SK-N-SH treated with all-trans-retinoic acid at 6 μM for 48 hours (cell line): ENCODE results near the gene MSN.

Experiments used
- ATAC-seq: fragments of 200-7000 bp; cut with Tn5 transposase; 3 replicates; pipeline ENCODE4 v1.9.1; 2020; ENCODE audit warnings: mild to moderate bottlenecking, moderate library complexity
- BACH2 ChIP-seq: fragments of 250-450 bp; sonication (Bioruptor Pico); IDR thresholded peaks from 2 replicates; pipeline ENCODE4 v1.9.0; 2021; ENCODE audit warnings: mild to moderate bottlenecking, borderline replicate concordance
- CREB5 ChIP-seq: fragments of 250-450 bp; sonication (Bioruptor Pico); IDR thresholded peaks from 2 replicates; pipeline ENCODE4 v1.5.1; 2020; ENCODE audit warnings: low read depth, mild to moderate bottlenecking, moderate library complexity
- CSDC2 ChIP-seq: fragments of 250-450 bp; sonication (Bioruptor Pico); IDR thresholded peaks from 2 replicates; pipeline ENCODE4 v1.5.0; 2020; ENCODE audit warnings: mild to moderate bottlenecking, moderate library complexity
- ESRRG ChIP-seq: fragments of 250-450 bp; sonication (Bioruptor Pico); IDR thresholded peaks from 2 replicates; pipeline ENCODE4 v1.6.1; 2021; ENCODE audit warnings: mild to moderate bottlenecking
- GLIS3 ChIP-seq: fragments of 250-450 bp; sonication (Bioruptor Pico); IDR thresholded peaks from 2 replicates; pipeline ENCODE4 v1.5.0; 2020; ENCODE audit warnings: mild to moderate bottlenecking, moderate library complexity
- ISL1 ChIP-seq: fragments of 250-450 bp; sonication (Bioruptor Pico); IDR thresholded peaks from 2 replicates; pipeline ENCODE4 v2.1.2; 2022; ENCODE audit warnings: mild to moderate bottlenecking, moderate library complexity
- OSR1 ChIP-seq: fragments of 250-450 bp; sonication (Bioruptor Pico); IDR thresholded peaks from 2 replicates; pipeline ENCODE4 v1.8.0; 2022; ENCODE audit warnings: moderate library complexity, mild to moderate bottlenecking, inconsistent platforms
- PPARA ChIP-seq: fragments of 250-450 bp; sonication (Bioruptor Pico); IDR thresholded peaks from 2 replicates; pipeline ENCODE4 v1.5.0; 2020; ENCODE audit warnings: mild to moderate bottlenecking, borderline replicate concordance
- RARB ChIP-seq: fragments of 250-450 bp; sonication (Bioruptor Pico); IDR thresholded peaks from 2 replicates; pipeline ENCODE4 v1.8.0; 2021; ENCODE audit warnings: mild to moderate bottlenecking, moderate library complexity
- SNAI2 ChIP-seq: fragments of 250-450 bp; sonication (Bioruptor Pico); IDR thresholded peaks from 2 replicates; pipeline ENCODE4 v1.5.0; 2020; ENCODE audit warnings: mild to moderate bottlenecking, moderate library complexity
- TCF4 ChIP-seq: fragments of 250-450 bp; sonication (Bioruptor Pico); IDR thresholded peaks from 2 replicates; pipeline ENCODE4 v1.8.0; 2021; ENCODE audit warnings: mild to moderate bottlenecking, moderate library complexity, borderline replicate concordance
- TSHZ2 ChIP-seq: fragments of 250-450 bp; sonication (Bioruptor Pico); IDR thresholded peaks from 2 replicates; pipeline ENCODE4 v1.5.0; 2020; ENCODE audit warnings: mild to moderate bottlenecking, moderate library complexity
- ZC3H10 ChIP-seq: fragments of 250-450 bp; sonication (Bioruptor Pico); IDR thresholded peaks from 2 replicates; pipeline ENCODE4 v1.5.1; 2021; ENCODE audit warnings: mild to moderate bottlenecking, moderate library complexity
- ZNF565 ChIP-seq: fragments of 450-650 bp; formaldehyde crosslinking; conservative IDR thresholded peaks from 2 replicates; pipeline ENCODE4 v1.5.0; 2020; ENCODE audit warnings: low read depth, mild to moderate bottlenecking, moderate library complexity
- ZNF70 ChIP-seq: fragments of 450-650 bp; formaldehyde crosslinking; IDR thresholded peaks from 2 replicates; pipeline ENCODE4 v1.5.0; 2020; ENCODE audit warnings: mild to moderate bottlenecking, moderate library complexity
- ZNF8 ChIP-seq: fragments of 450-650 bp; formaldehyde crosslinking; IDR thresholded peaks from 2 replicates; pipeline ENCODE4 v1.5.0; 2020; ENCODE audit warnings: mild to moderate bottlenecking, moderate library complexity
- TF ChIP-seq, protein P1 (sequence below): fragments of 250-450 bp; sonication (Bioruptor Pico); IDR thresholded peaks from 2 replicates; pipeline ENCODE4 v1.5.1; 2021; ENCODE audit warnings: mild to moderate bottlenecking, moderate library complexity
- TF ChIP-seq, protein P2 (sequence below): fragments of 250-450 bp; sonication (Bioruptor Pico); IDR thresholded peaks from 2 replicates; pipeline ENCODE4 v1.8.0; 2020; ENCODE audit warnings: mild to moderate bottlenecking, moderate library complexity, borderline replicate concordance
- TF ChIP-seq, protein P3 (sequence below): fragments of 250-450 bp; sonication (Bioruptor Pico); IDR thresholded peaks from 2 replicates; pipeline ENCODE4 v1.8.0; 2021; ENCODE audit warnings: low read depth, mild to moderate bottlenecking, moderate library complexity, borderline replicate concordance

Gene MSN

GRCh38 chrX:65658229-65658628 lies 9.2 kb upstream of the MSN start:
- no peak for ATAC-seq
- TF ChIP-seq SNAI2 (CRISPR knock-in tag) (no peak), TCF4 (CRISPR knock-in tag) (no peak), OSR1 (no peak), ZNF565 (CRISPR knock-in tag) (no peak), GLIS3 (CRISPR knock-in tag) (no peak), BACH2 (CRISPR knock-in tag) (no peak), ZC3H10 (CRISPR knock-in tag) (no peak), CSDC2 (CRISPR knock-in tag) (no peak), ZNF70 (CRISPR knock-in tag) (no peak), ISL1 (no peak)
- TF ChIP-seq, protein P1, sequence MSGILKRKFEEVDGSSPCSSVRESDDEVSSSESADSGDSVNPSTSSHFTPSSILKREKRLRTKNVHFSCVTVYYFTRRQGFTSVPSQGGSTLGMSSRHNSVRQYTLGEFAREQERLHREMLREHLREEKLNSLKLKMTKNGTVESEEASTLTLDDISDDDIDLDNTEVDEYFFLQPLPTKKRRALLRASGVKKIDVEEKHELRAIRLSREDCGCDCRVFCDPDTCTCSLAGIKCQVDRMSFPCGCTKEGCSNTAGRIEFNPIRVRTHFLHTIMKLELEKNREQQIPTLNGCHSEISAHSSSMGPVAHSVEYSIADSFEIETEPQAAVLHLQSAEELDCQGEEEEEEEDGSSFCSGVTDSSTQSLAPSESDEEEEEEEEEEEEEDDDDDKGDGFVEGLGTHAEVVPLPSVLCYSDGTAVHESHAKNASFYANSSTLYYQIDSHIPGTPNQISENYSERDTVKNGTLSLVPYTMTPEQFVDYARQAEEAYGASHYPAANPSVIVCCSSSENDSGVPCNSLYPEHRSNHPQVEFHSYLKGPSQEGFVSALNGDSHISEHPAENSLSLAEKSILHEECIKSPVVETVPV: no peak
- TF ChIP-seq, protein P2, sequence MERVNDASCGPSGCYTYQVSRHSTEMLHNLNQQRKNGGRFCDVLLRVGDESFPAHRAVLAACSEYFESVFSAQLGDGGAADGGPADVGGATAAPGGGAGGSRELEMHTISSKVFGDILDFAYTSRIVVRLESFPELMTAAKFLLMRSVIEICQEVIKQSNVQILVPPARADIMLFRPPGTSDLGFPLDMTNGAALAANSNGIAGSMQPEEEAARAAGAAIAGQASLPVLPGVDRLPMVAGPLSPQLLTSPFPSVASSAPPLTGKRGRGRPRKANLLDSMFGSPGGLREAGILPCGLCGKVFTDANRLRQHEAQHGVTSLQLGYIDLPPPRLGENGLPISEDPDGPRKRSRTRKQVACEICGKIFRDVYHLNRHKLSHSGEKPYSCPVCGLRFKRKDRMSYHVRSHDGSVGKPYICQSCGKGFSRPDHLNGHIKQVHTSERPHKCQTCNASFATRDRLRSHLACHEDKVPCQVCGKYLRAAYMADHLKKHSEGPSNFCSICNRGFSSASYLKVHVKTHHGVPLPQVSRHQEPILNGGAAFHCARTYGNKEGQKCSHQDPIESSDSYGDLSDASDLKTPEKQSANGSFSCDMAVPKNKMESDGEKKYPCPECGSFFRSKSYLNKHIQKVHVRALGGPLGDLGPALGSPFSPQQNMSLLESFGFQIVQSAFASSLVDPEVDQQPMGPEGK (CRISPR knock-in tag): no peak
- TF ChIP-seq, protein P3, sequence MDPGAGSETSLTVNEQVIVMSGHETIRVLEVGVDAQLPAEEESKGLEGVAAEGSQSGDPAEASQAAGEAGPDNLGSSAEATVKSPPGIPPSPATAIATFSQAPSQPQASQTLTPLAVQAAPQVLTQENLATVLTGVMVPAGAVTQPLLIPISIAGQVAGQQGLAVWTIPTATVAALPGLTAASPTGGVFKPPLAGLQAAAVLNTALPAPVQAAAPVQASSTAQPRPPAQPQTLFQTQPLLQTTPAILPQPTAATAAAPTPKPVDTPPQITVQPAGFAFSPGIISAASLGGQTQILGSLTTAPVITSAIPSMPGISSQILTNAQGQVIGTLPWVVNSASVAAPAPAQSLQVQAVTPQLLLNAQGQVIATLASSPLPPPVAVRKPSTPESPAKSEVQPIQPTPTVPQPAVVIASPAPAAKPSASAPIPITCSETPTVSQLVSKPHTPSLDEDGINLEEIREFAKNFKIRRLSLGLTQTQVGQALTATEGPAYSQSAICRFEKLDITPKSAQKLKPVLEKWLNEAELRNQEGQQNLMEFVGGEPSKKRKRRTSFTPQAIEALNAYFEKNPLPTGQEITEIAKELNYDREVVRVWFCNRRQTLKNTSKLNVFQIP (CRISPR knock-in tag): no peak

GRCh38 chrX:65667157-65667502 lies 324 bp upstream of the MSN start:
- no peak for ATAC-seq

GRCh38 chrX:65668377-65669310 lies 1.2 kb downstream of the MSN start:
- ATAC-seq: peak; percentile 75
- TF ChIP-seq ZNF565 (CRISPR knock-in tag) (no peak), GLIS3 (CRISPR knock-in tag) (no peak)

More at GRCh38 chrX:65667157-65667502, 324 bp upstream of the MSN start:
- no peak for TF ChIP-seq PPARA (CRISPR knock-in tag)

GRCh38 chrX:65671286-65671685 lies 3.8 kb downstream of the MSN start:
- ATAC-seq: no peak
- no peak for TF ChIP-seq ZC3H10 (CRISPR knock-in tag)
- TF ChIP-seq RARB (CRISPR knock-in tag): no peak
- no peak for TF ChIP-seq ISL1
- TF ChIP-seq SNAI2 (CRISPR knock-in tag): no peak
- TF ChIP-seq CREB5: no peak
- no peak for TF ChIP-seq ZNF565 (CRISPR knock-in tag)
- TF ChIP-seq, protein P3 (CRISPR knock-in tag): no peak
- TF ChIP-seq ZNF8: no peak
- TF ChIP-seq ESRRG: no peak
- TF ChIP-seq TCF4 (CRISPR knock-in tag): no peak
- TF ChIP-seq ZNF70 (CRISPR knock-in tag): no peak
- TF ChIP-seq, protein P2 (CRISPR knock-in tag): no peak
- TF ChIP-seq GLIS3 (CRISPR knock-in tag): no peak
- TF ChIP-seq, protein P1: no peak
- no peak for TF ChIP-seq TSHZ2 (CRISPR knock-in tag)
- no peak for TF ChIP-seq PPARA (CRISPR knock-in tag)
